BLaER1 treated with 17β-estradiol and CSF1 and Interleukin-3, amounts not matched to agents 10 nM and 100 nM (cell line): Measurements from ENCODE around the gene NOL4L.

Source experiments
- H3K27ac ChIP-seq, 11 experiments: shearing (Covaris generic); formaldehyde crosslinking; 2 replicates each; pipeline ENCODE4 v1.8.1; 2022
- H3K27me3 ChIP-seq, 11 experiments: shearing (Covaris generic); formaldehyde crosslinking; 2 replicates each; pipeline ENCODE4 v1.8.1; 2022
- H3K36me3 ChIP-seq, 11 experiments: shearing (Covaris generic); formaldehyde crosslinking; 2 replicates each; pipeline ENCODE4 v1.8.1; 2022
- H3K4me1 ChIP-seq, 10 experiments: shearing (Covaris generic); formaldehyde crosslinking; 2 replicates each; pipeline ENCODE4 v1.8.1; 2022
- H3K4me2 ChIP-seq, 11 experiments: shearing (Covaris generic); formaldehyde crosslinking; 2 replicates each; pipeline ENCODE4 v1.8.1; 2022
- H3K4me3 ChIP-seq, 10 experiments: shearing (Covaris generic); formaldehyde crosslinking; 2 replicates each; pipeline ENCODE4 v1.8.1; 2022
- H3K9ac ChIP-seq, 11 experiments: shearing (Covaris generic); formaldehyde crosslinking; 2 replicates each; pipeline ENCODE4 v1.8.1; 2022
- H3K9me3 ChIP-seq, 11 experiments: shearing (Covaris generic); formaldehyde crosslinking; replicated peaks in 1 of 11; 2 replicates each; pipeline ENCODE4 v1.8.1; 2022
- H4K20me1 ChIP-seq, 11 experiments: shearing (Covaris generic); formaldehyde crosslinking; 2 replicates each; pipeline ENCODE4 v1.8.1; 2022
- Cebpa-rat ChIP-seq, 11 experiments: shearing (Covaris generic); IDR thresholded peaks; 2 replicates each; pipeline ENCODE4 v1.8.1; 2022

The NOL4L gene

GRCh38 chr20:32436142-32436861 is 148.8 kb downstream of the NOL4L start:
- no peak for TF ChIP-seq Cebpa-rat (IDR thresholded peaks at IDR 0.05)
- Histone ChIP-seq H3K4me1 (peaks cover 18 to 56% (median 48%) of the 10 kb centered on the region in 10 experiments; a peak in 19 of 20 replicates), H3K27me3 (no peaks in the 10 kb centered on the region), H3K36me3 (peaks cover 76 to 97% (median 87%) of the 10 kb centered on the region in 11 experiments), H3K9me3 (no peaks in the 10 kb centered on the region), H3K4me3 (no peak overlapping the region), H3K9ac (no peak overlapping the region), H4K20me1 (peaks cover 50 to 100% (median 94%) of the 10 kb centered on the region in 11 experiments; a peak in 21 of 22 replicates), H3K4me2 (peak overlapping the region in 6 of 11 experiments; percentile 37 to 75 (median 62); a peak in 5 of 22 replicates), H3K27ac (no peak overlapping the region)

GRCh38 chr20:32435449-32436107 is 149.6 kb downstream of the NOL4L start:
- H3K27me3 ChIP-seq: no peaks in the 10 kb centered on the region
- H3K4me1 ChIP-seq: peaks cover 18 to 49% (median 44%) of the 10 kb centered on the region in 10 experiments; a peak in 19 of 20 replicates
- no peak overlapping the region for H3K27ac ChIP-seq
- no peak overlapping the region for H3K9ac ChIP-seq
- no peak overlapping the region for H3K4me3 ChIP-seq
- H4K20me1 ChIP-seq: peaks cover 47 to 99% (median 89%) of the 10 kb centered on the region in 11 experiments; a peak in 21 of 22 replicates
- no peak overlapping the region for H3K4me2 ChIP-seq
- H3K36me3 ChIP-seq: peaks cover 79 to 97% (median 87%) of the 10 kb centered on the region in 11 experiments
- no peak for TF ChIP-seq Cebpa-rat (IDR thresholded peaks at IDR 0.05)
- H3K9me3 ChIP-seq: no peaks in the 10 kb centered on the region

DNA sequence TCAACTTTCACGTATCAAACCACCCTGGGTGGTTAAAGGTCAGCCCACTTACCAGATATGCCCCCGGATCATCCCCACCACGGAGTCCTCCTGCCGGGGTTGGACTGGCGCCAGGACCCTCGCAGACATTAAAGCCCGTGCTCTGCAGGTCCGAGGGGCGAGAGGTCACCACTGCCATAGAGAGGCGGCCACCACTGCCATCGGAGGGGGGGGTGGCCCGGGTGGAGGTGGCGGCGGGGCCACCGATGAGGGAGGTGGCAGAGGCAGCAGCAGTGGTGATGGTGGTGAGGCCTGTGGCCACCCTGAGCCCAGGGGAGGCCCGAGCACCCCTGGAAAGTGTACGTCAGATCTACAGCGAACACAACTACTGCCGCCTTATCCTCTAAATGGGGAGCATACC is 150.7 kb downstream of the NOL4L start:
- Histone ChIP-seq H3K27ac (no peak overlapping the region), H3K4me2 (no peak overlapping the region), H3K36me3 (peaks cover 91 to 99% (median 92%) of the 10 kb centered on the region in 11 experiments), H3K27me3 (no peaks in the 10 kb centered on the region), H4K20me1 (peaks cover 45 to 95% (median 82%) of the 10 kb centered on the region in 11 experiments; a peak in 21 of 22 replicates), H3K9ac (no peak overlapping the region), H3K9me3 (no peaks in the 10 kb centered on the region), H3K4me1 (peaks cover 17 to 37% (median 32%) of the 10 kb centered on the region in 10 experiments; a peak in 19 of 20 replicates), H3K4me3 (no peak overlapping the region)
- no peak for TF ChIP-seq Cebpa-rat (IDR thresholded peaks at IDR 0.05)

DNA sequence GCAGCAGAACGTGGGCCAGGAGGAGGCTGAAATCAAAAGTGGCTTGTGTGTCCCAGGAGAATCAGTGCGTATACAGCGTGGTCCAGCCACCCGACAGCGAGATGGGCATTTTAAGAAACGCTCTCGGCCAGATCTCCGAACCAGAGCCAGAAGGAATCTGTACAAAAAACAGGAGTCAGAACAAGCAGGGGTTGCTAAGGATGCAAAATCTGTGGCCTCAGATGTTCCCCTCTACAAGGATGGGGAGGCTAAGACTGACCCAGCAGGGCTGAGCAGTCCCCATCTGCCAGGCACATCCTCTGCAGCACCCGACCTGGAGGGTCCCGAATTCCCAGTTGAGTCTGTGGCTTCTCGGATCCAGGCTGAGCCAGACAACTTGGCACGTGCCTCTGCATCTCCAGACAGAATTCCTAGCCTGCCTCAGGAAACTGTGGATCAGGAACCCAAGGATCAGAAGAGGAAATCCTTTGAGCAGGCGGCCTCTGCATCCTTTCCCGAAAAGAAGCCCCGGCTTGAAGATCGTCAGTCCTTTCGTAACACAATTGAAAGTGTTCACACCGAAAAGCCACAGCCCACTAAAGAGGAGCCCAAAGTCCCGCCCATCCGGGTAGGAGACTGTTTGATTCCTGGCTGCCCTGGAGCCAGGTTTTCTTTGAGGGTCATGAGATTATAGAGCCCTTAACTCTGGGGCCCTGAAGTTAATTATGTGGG is 151.7 kb downstream of the NOL4L start:
- Histone ChIP-seq H3K9ac (no peak overlapping the region), H3K9me3 (no peaks in the 10 kb centered on the region), H3K27me3 (no peaks in the 10 kb centered on the region), H3K36me3 (peaks cover 97 to 100% (median 99%) of the 10 kb centered on the region in 11 experiments), H3K4me2 (no peak overlapping the region), H3K4me1 (peaks cover 7 to 28% (median 22%) of the 10 kb centered on the region in 10 experiments; a peak in 18 of 20 replicates), H3K27ac (no peak overlapping the region), H4K20me1 (peaks cover 41 to 95% (median 77%) of the 10 kb centered on the region in 11 experiments; a peak in 21 of 22 replicates), H3K4me3 (no peak overlapping the region)
- no peak for TF ChIP-seq Cebpa-rat (IDR thresholded peaks at IDR 0.05)

- Histone ChIP-seq H3K27ac (no peak overlapping the region), H3K9ac (no peak overlapping the region), H3K4me2 (no peak overlapping the region), H3K4me1 (peaks cover under 1 to 16% (median 11%) of the 10 kb centered on the region in 10 experiments; a peak in 17 of 20 replicates), H3K36me3 (peaks cover 98 to 100% (median 99%) of the 10 kb centered on the region in 11 experiments), H3K4me3 (no peak overlapping the region), H3K9me3 (no peaks in the 10 kb centered on the region), H4K20me1 (peaks cover 41 to 95% (median 75%) of the 10 kb centered on the region in 11 experiments; a peak in 21 of 22 replicates), H3K27me3 (no peaks in the 10 kb centered on the region)
- no peak for TF ChIP-seq Cebpa-rat (IDR thresholded peaks at IDR 0.05)
Observed at GRCh38 chr20:32432277-32432676, 152.9 kb downstream of the NOL4L start.

DNA sequence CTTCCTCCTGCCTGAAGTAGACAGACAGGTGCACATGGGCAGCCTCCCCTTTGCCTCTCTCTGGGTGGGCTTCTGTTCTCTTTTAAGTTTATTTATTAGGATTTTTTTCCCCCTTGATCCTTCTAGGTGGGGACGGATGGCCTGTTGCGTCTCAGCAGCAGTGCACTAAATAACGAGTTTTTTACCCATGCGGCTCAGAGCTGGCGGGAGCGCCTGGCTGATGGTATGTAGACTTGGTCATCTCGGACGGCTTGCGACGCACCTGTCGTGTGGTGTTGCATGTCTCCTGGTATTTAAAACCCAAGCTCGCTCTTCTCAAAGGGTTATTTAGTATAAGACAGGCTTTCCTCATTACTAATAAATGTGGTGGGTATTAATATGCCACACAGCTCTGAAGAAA is 153.7 kb downstream of the NOL4L start:
- H3K27me3 ChIP-seq: no peaks in the 10 kb centered on the region
- peaks cover 0 to 8% (median 2%) of the 10 kb centered on the region in 10 experiments; a peak in 8 of 20 replicates for H3K4me1 ChIP-seq
- H3K4me2 ChIP-seq: no peak overlapping the region
- H4K20me1 ChIP-seq: peaks cover 39 to 95% (median 74%) of the 10 kb centered on the region in 11 experiments; a peak in 21 of 22 replicates
- no peaks in the 10 kb centered on the region for H3K9me3 ChIP-seq
- TF ChIP-seq Cebpa-rat (IDR thresholded peaks at IDR 0.05): no peak
- H3K36me3 ChIP-seq: peaks cover 96 to 100% (median 99%) of the 10 kb centered on the region in 11 experiments
- no peak overlapping the region for H3K9ac ChIP-seq
- no peak overlapping the region for H3K4me3 ChIP-seq
- no peak overlapping the region for H3K27ac ChIP-seq

- Histone ChIP-seq H3K4me2 (no peak overlapping the region), H3K9me3 (no peaks in the 10 kb centered on the region), H3K36me3 (peaks cover 80 to 100% (median 96%) of the 10 kb centered on the region in 11 experiments), H3K27ac (no peak overlapping the region), H4K20me1 (peaks cover 46 to 95% (median 72%) of the 10 kb centered on the region in 11 experiments; a peak in 21 of 22 replicates), H3K27me3 (no peaks in the 10 kb centered on the region), H3K4me1 (no peaks in the 10 kb centered on the region), H3K9ac (no peak overlapping the region), H3K4me3 (no peak overlapping the region)
- no peak for TF ChIP-seq Cebpa-rat (IDR thresholded peaks at IDR 0.05)
Observed at GRCh38 chr20:32429745-32430360, 155.3 kb downstream of the NOL4L start.

DNA sequence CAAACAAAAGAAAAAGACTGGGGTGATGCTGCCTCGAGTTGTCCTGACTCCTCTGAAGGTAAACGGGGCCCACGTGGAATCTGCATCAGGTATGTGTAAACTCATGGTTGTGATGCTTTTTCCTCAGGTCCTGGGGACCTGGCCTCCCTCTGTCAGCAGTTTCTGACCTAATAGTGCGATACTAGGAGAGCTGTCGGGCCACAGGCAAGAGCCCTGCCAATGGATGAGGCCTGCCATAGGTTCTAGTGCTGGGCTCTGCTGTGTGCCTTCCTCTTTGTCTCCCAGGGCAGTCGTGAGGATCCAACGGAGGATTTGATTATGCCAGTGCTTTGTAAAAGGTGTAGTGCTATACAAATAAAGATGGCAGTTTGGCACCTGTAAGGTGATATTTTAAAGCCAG is 155.8 kb downstream of the NOL4L start:
- Histone ChIP-seq H3K36me3 (peaks cover 75 to 100% (median 91%) of the 10 kb centered on the region in 11 experiments), H3K9me3 (no peaks in the 10 kb centered on the region), H3K4me3 (no peak overlapping the region), H3K9ac (no peak overlapping the region), H3K27ac (no peak overlapping the region), H3K4me1 (no peaks in the 10 kb centered on the region), H3K4me2 (no peak overlapping the region), H4K20me1 (peaks cover 52 to 95% (median 72%) of the 10 kb centered on the region in 11 experiments; a peak in 21 of 22 replicates), H3K27me3 (no peaks in the 10 kb centered on the region)
- no peak for TF ChIP-seq Cebpa-rat (IDR thresholded peaks at IDR 0.05)
